B cell (primary cell): ENCODE measurements around the gene CHN1. TPM values are rescaled to one million over a fixed set of nuclear protein-coding genes. Genes with fewer than 3 reads are reported as not detected.

Experiments used
- ATAC-seq: fragments of 200-7000 bp; cut with Tn5 transposase; one replicate; pipeline ENCODE4 v1.10.0; 2021; ENCODE audit warnings: low read depth, mild to moderate bottlenecking, moderate number of reproducible peaks, moderate library complexity
- CTCF ChIA-PET: fragments of 350-600 bp; sonication (Branson Sonifier 250); formaldehyde crosslinking; loops from one replicate; lab custom pipeline; 2021; ENCODE audit warnings: antibody characterized with exemption, inconsistent platforms; lab: Charles Lee
- POLR2A ChIA-PET: fragments of 350-600 bp; sonication (Branson Sonifier 250); formaldehyde crosslinking; loops from one replicate; lab custom pipeline; 2021; ENCODE audit warnings: antibody characterized with exemption; lab: Charles Lee
- DNase-seq: peaks from one replicate; pipeline ENCODE4 v3.0.0; 2013
- H2AFZ ChIP-seq: 2 replicates; pipeline ENCODE4 v1.6.1; 2012; ENCODE audit warnings: mild to moderate bottlenecking, low read depth, low read length; ENCODE audit not compliant: insufficient read depth, poor library complexity, severe bottlenecking
- H3K27ac ChIP-seq, 2 donors: 1 replicate in 1 of 2; 2 replicates in 1 of 2; pipeline ENCODE4 v1.5.1; 2012 to 2013; ENCODE audit warnings: low read length in 2 of 2, mild to moderate bottlenecking in 2 of 2, moderate library complexity in 1 of 2
- H3K27me3 ChIP-seq, 4 experiments: fragments of 200-600 bp in 1 of 4; sonication (generic) in 1 of 4; replicated peaks in 1 of 4; 1 replicate in 2 of 4; 2 replicates in 2 of 4; pipeline versions ENCODE4 v1.6.1 to v1.7.0; 2013 to 2016; ENCODE audit warnings: low read length in 3 of 4, mild to moderate bottlenecking in 2 of 4, mixed read lengths in 1 of 4, moderate library complexity in 1 of 4; ENCODE audit not compliant: insufficient read depth in 4 of 4, control insufficient read depth in 3 of 4; ENCODE audit errors: control extremely low read depth in 1 of 4
- H3K36me3 ChIP-seq, 2 experiments: replicated peaks in 1 of 2; 1 replicate in 1 of 2; 2 replicates in 1 of 2; pipeline versions ENCODE4 v1.6.1 to v1.7.1; 2013; ENCODE audit warnings: low read length in 1 of 2; ENCODE audit not compliant: insufficient read depth in 2 of 2, control insufficient read depth in 1 of 2; ENCODE audit errors: control extremely low read depth in 1 of 2, extremely low read depth in 1 of 2
- H3K4me1 ChIP-seq, 2 donors: fragments of 200-600 bp in 1 of 2; sonication (generic) in 1 of 2; 1 replicate in 1 of 2; 2 replicates in 1 of 2; pipeline versions ENCODE4 v1.5.1 to v1.6.1; 2013 to 2017; ENCODE audit warnings: low read length in 2 of 2; ENCODE audit not compliant: control insufficient read depth in 2 of 2, insufficient read depth in 2 of 2
- H3K4me2 ChIP-seq: replicated peaks from 2 replicates; pipeline ENCODE3; 2012; ENCODE audit warnings: mild to moderate bottlenecking, low read depth, low read length; ENCODE audit not compliant: poor library complexity, severe bottlenecking
- H3K4me3 ChIP-seq, 5 experiments: fragments of 200-600 bp in 1 of 5; sonication (generic) in 1 of 5; 1 replicate in 3 of 5; 2 replicates in 2 of 5; pipeline versions ENCODE4 v1.5.1 to v1.7.0; 2011 to 2016; ENCODE audit warnings: low read length in 4 of 5, mild to moderate bottlenecking in 4 of 5, low read depth in 2 of 5, control low read depth in 1 of 5, moderate library complexity in 1 of 5; ENCODE audit not compliant: insufficient read depth in 1 of 5; ENCODE audit errors: control extremely low read depth in 1 of 5, extremely low read depth in 1 of 5
- H3K79me2 ChIP-seq: fragments of 200-600 bp; sonication (generic); one replicate; pipeline ENCODE4 v1.6.0; 2016; ENCODE audit warnings: low read length; ENCODE audit not compliant: control insufficient read depth, insufficient read depth
- H3K9ac ChIP-seq: fragments of 200-600 bp; sonication (generic); 2 replicates; pipeline ENCODE4 v1.6.1; 2017; ENCODE audit warnings: mild to moderate bottlenecking, low read length, moderate library complexity
- H3K9me3 ChIP-seq, 3 donors: one replicate each; pipeline versions ENCODE4 v1.6.1 to v1.7.1; 2013; ENCODE audit warnings: low read length in 2 of 3; ENCODE audit not compliant: control insufficient read depth in 2 of 3, insufficient read depth in 1 of 3; ENCODE audit errors: control extremely low read depth in 1 of 3
- H4K20me1 ChIP-seq: 2 replicates; pipeline ENCODE4 v1.6.0; 2012; ENCODE audit warnings: mild to moderate bottlenecking, low read length; ENCODE audit not compliant: insufficient read depth, control insufficient read depth, poor library complexity, severe bottlenecking
- H3K27ac Mint-ChIP-seq: one replicate; pipeline ENCODE4 v1.8.0; 2021; ENCODE audit warnings: mixed read lengths
- H3K27me3 Mint-ChIP-seq: one replicate; pipeline ENCODE4 v1.8.0; 2021; ENCODE audit warnings: mixed read lengths
- H3K4me1 Mint-ChIP-seq: one replicate; pipeline ENCODE4 v1.8.0; 2021; ENCODE audit warnings: mixed read lengths
- H3K4me3 Mint-ChIP-seq: one replicate; pipeline ENCODE4 v1.8.0; 2021; ENCODE audit warnings: mixed read lengths
- H3K9me3 Mint-ChIP-seq: one replicate; pipeline ENCODE4 v1.8.0; 2022; ENCODE audit warnings: mixed read lengths; ENCODE audit not compliant: insufficient read depth
- EZH2 ChIP-seq: IDR thresholded peaks from 2 replicates; pipeline ENCODE4 v1.6.1; 2012; ENCODE audit warnings: borderline replicate concordance, low read depth, mild to moderate bottlenecking, moderate library complexity, low read length; ENCODE audit not compliant: insufficient read depth, poor library complexity, severe bottlenecking
- WGBS: methylation state at CpG from one replicate; pipeline ENCODE4 v1.1.5; 2013; ENCODE audit warnings: missing lambda C conversion rate; ENCODE audit not compliant: insufficient coverage; 5-methylcytosine and 5-hydroxymethylcytosine counted together
- intact Hi-C: fragments of 100-400 bp; cut with micrococcal nuclease; formaldehyde crosslinking; loops from one replicate; pipeline ENCODE4 v1.10.0; 2022
- polyA plus RNA-seq: library from polyadenylated mRNA; depleted of rRNA; stranded (reverse); fragments of >200 nt; gene quantifications from 2 replicates; pipeline ENCODE4 v1.2.3, GENCODE V29; 2012
- total RNA-seq, 2 donors: library from RNA; stranded (reverse); fragments of 120-200 nt in 1 of 2; gene quantifications; 1 replicate in 1 of 2; 2 replicates in 1 of 2; pipeline versions ENCODE4 v1.2.3 to v1.2.4, GENCODE V29; 2013 to 2022
- TF ChIP-seq, protein P1 (sequence below): fragments of 200-600 bp; IDR thresholded peaks from one replicate; pipeline ENCODE4 v1.8.0; 2022; ENCODE audit warnings: antibody characterized with exemption, mild to moderate bottlenecking

The CHN1 gene
- total and polyA plus RNA-seq, 2 donors (not counting 1 experiment from before 2014, with no cell fraction given) = 0.79 to 1.4 TPM

DNA sequence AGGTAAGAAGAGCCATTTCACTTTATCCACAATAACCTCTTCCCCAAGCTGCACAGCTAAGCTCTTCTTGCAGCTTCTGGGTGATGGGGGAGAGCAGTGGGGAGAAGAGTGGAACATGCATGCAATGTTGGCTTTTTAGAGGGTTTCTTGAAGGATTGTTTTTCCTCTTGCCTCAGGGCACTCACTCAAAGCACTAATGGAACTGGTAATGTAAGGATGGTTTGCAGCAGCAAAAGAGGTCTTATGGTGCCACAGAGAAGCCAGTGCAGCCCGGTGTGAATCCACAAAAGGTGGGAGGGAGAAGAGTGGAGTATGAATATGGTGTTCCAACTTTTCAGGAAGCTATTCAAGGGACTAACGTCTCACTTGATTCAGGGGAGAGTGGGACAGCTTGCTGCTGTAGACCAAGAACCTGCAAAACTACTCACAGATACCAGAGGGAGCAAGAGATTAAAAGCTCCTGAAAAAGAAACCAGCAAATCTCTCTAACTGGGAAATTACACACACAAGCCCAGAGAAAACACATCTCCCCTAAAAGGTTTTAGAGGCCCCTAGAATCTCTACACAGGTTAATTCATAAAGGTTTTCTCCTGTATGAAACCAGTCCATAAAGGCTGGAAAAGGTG, 116.4 kb downstream of the CHN1 start:
- Histone ChIP-seq H3K4me2 (no peak overlapping the region), H4K20me1 (no peaks in the 10 kb centered on the region), H3K9me3 (peaks cover 0 to 3% (median 0%) of the 10 kb centered on the region in 3 donors), H3K36me3 (no peaks in the 10 kb centered on the region), H2AFZ (no peak overlapping the region), H3K27me3 (no peaks in the 10 kb centered on the region), H3K4me1 (no peaks in the 10 kb centered on the region), H3K9ac (no peak overlapping the region), H3K79me2 (no peaks in the 10 kb centered on the region), H3K27ac (no peak overlapping the region), H3K4me3 (no peak overlapping the region)
- Mint-ChIP-seq H3K27ac (no peak overlapping the region), H3K9me3 (no peaks in the 10 kb centered on the region), H3K27me3 (no peaks in the 10 kb centered on the region), H3K4me1 (no peaks in the 10 kb centered on the region), H3K4me3 (no peak overlapping the region)
- ChIA-PET POLR2A (no interaction called here), CTCF (no interaction called here)
- no peak for DNase-seq
- TF ChIP-seq, protein P1, sequence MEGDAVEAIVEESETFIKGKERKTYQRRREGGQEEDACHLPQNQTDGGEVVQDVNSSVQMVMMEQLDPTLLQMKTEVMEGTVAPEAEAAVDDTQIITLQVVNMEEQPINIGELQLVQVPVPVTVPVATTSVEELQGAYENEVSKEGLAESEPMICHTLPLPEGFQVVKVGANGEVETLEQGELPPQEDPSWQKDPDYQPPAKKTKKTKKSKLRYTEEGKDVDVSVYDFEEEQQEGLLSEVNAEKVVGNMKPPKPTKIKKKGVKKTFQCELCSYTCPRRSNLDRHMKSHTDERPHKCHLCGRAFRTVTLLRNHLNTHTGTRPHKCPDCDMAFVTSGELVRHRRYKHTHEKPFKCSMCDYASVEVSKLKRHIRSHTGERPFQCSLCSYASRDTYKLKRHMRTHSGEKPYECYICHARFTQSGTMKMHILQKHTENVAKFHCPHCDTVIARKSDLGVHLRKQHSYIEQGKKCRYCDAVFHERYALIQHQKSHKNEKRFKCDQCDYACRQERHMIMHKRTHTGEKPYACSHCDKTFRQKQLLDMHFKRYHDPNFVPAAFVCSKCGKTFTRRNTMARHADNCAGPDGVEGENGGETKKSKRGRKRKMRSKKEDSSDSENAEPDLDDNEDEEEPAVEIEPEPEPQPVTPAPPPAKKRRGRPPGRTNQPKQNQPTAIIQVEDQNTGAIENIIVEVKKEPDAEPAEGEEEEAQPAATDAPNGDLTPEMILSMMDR = no peak
- no peak for TF ChIP-seq EZH2
- WGBS = 90% methylated on average over 1 of the region's 2 CpGs
- intact Hi-C loops = no loop called here
- no peak for ATAC-seq

DNA sequence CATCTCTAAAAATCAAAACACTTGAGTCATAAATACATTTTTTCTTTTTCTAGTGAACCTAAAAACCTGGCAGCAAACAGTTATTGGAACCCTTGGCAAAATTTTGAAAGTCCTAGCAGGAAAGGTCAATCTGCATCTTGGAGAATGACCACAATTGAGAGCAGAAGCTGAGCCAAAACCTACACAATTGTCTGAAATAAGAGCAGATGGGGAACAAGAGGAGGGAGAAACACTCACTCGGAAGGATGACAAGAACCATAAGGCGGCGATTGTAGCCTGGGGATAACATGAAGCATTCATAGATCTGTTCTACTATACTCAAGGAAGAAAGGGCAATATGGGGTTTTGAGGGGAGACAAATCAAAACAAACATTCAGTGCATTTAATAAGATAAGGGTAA, 117.0 kb downstream of the CHN1 start:
- H3K79me2 ChIP-seq = no peaks in the 10 kb centered on the region
- H3K27ac Mint-ChIP-seq = no peak overlapping the region
- no peaks in the 10 kb centered on the region for H3K36me3 ChIP-seq
- no peak overlapping the region for H3K27ac ChIP-seq
- no peak overlapping the region for H3K4me2 ChIP-seq
- H3K27me3 Mint-ChIP-seq = no peaks in the 10 kb centered on the region
- POLR2A ChIA-PET = no interaction called here
- WGBS = no CpG with 5 or more reads among the region's 3 CpGs
- no peaks in the 10 kb centered on the region for H3K9me3 Mint-ChIP-seq
- H3K27me3 ChIP-seq = no peaks in the 10 kb centered on the region
- no peaks in the 10 kb centered on the region for H3K4me1 ChIP-seq
- no peak overlapping the region for H2AFZ ChIP-seq
- no peak overlapping the region for H3K4me3 ChIP-seq
- H3K4me1 Mint-ChIP-seq = no peaks in the 10 kb centered on the region
- CTCF ChIA-PET = no interaction called here
- no peak overlapping the region for H3K4me3 Mint-ChIP-seq
- ATAC-seq (no peak), DNase-seq (no peak)
- intact Hi-C loops = no loop called here
- peaks cover 0 to 4% (median 0%) of the 10 kb centered on the region in 3 donors for H3K9me3 ChIP-seq
- H3K9ac ChIP-seq = no peak overlapping the region
- TF ChIP-seq EZH2 = no peak
- TF ChIP-seq, protein P1 = no peak
- no peaks in the 10 kb centered on the region for H4K20me1 ChIP-seq
